ENCODE data around the gene TSTD1. TPM values are rescaled to one million over a fixed set of nuclear protein-coding genes. Genes with fewer than 3 reads are reported as not detected.

TSTD1 gene
- polyA plus RNA-seq, 1 experiment, result 0.26 TPM

GRCh38 chr1:161059293-161059692 is 20.5 kb upstream of the TSTD1 start:
- TF ChIP-seq, protein P1, sequence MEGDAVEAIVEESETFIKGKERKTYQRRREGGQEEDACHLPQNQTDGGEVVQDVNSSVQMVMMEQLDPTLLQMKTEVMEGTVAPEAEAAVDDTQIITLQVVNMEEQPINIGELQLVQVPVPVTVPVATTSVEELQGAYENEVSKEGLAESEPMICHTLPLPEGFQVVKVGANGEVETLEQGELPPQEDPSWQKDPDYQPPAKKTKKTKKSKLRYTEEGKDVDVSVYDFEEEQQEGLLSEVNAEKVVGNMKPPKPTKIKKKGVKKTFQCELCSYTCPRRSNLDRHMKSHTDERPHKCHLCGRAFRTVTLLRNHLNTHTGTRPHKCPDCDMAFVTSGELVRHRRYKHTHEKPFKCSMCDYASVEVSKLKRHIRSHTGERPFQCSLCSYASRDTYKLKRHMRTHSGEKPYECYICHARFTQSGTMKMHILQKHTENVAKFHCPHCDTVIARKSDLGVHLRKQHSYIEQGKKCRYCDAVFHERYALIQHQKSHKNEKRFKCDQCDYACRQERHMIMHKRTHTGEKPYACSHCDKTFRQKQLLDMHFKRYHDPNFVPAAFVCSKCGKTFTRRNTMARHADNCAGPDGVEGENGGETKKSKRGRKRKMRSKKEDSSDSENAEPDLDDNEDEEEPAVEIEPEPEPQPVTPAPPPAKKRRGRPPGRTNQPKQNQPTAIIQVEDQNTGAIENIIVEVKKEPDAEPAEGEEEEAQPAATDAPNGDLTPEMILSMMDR (IDR thresholded peaks at IDR 0.05; ENCODE audit: insufficient read depth, low read depth, low read length), result no peak
- POLR2A ChIA-PET, result no interaction called here
- Histone ChIP-seq H3K27me3 (ENCODE audit: control insufficient read depth, insufficient read depth, low read length) (no peaks in the 10 kb centered on the region), H3K4me3 (ENCODE audit: low read depth, low read length) (no peak overlapping the region), H3K36me3 (ENCODE audit: control insufficient read depth, insufficient read depth, low read length) (no peaks in the 10 kb centered on the region)
- CTCF ChIA-PET, result interaction anchor here (1.6 to 2.1 kb wide), 2 partner anchors 18 to 38 kb away, joined by 6 to 8 read pairs; no protein-coding TSS in a partner anchor
- DNase-seq (ENCODE audit: low read depth), result no peak

DNA sequence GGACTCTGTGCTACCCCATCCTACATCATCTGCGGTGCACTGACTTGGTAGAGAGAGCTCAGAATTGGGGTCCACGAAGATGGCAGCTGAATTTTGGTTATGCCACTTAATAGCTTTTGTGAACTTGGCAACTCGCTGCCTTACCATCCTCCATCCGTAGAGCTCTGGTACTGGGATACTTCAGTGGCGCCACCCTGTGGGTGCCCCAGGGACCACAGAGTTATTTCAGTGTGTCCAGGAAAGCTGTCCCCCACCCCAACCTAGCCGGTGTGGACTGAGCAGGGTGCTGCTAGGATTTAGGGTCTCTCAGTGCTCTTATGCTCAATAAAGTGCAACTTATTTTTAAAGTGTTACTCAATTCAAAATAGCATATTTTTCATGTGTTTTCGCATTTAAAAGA is 16.0 kb upstream of the TSTD1 start:
- ChIA-PET CTCF (interaction anchor here (1.3 to 1.4 kb wide), 2 partner anchors 9 to 12 kb away, joined by 3 to 4 read pairs; partner anchors contain the start of gene USF1), POLR2A (interaction anchor here (0.6 kb wide), 1 partner anchor 142 kb away, joined by 3 read pairs; no protein-coding TSS in a partner anchor)
- Histone ChIP-seq H3K4me3 (ENCODE audit: low read depth, low read length) (no peak overlapping the region), H3K36me3 (ENCODE audit: control insufficient read depth, insufficient read depth, low read length) (no peaks in the 10 kb centered on the region), H3K27me3 (ENCODE audit: control insufficient read depth, insufficient read depth, low read length) (no peaks in the 10 kb centered on the region)
- TF ChIP-seq, protein P1 (IDR thresholded peaks at IDR 0.05; ENCODE audit: insufficient read depth, low read depth, low read length), result no peak
- no peak for DNase-seq (ENCODE audit: low read depth)

GRCh38 chr1:161054232-161054631 is 15.5 kb upstream of the TSTD1 start:
- Histone ChIP-seq H3K27me3 (ENCODE audit: control insufficient read depth, insufficient read depth, low read length) (no peaks in the 10 kb centered on the region), H3K4me3 (ENCODE audit: low read depth, low read length) (no peak overlapping the region), H3K36me3 (ENCODE audit: control insufficient read depth, insufficient read depth, low read length) (no peaks in the 10 kb centered on the region)
- DNase-seq (ENCODE audit: low read depth), result no peak
- POLR2A ChIA-PET, result no interaction called here
- CTCF ChIA-PET, result interaction anchor here (1.3 to 1.4 kb wide), 2 partner anchors 8 to 12 kb away, joined by 3 to 4 read pairs; partner anchors contain the start of gene USF1
- TF ChIP-seq, protein P1 (IDR thresholded peaks at IDR 0.05; ENCODE audit: insufficient read depth, low read depth, low read length), result no peak

- no peak for DNase-seq (ENCODE audit: low read depth)
- no peaks in the 10 kb centered on the region for H3K27me3 ChIP-seq (ENCODE audit: control insufficient read depth, insufficient read depth, low read length)
- TF ChIP-seq, protein P1 (IDR thresholded peaks at IDR 0.05; ENCODE audit: insufficient read depth, low read depth, low read length), result no peak
- no peak overlapping the region for H3K4me3 ChIP-seq (ENCODE audit: low read depth, low read length)
- CTCF ChIA-PET, result no interaction called here
- POLR2A ChIA-PET, result no interaction called here
- H3K36me3 ChIP-seq (ENCODE audit: control insufficient read depth, insufficient read depth, low read length), result no peaks in the 10 kb centered on the region
These were observed 14.1 kb upstream of the TSTD1 start for GRCh38 chr1:161052899-161053298.

- Histone ChIP-seq H3K27me3 (ENCODE audit: control insufficient read depth, insufficient read depth, low read length) (no peaks in the 10 kb centered on the region), H3K36me3 (ENCODE audit: control insufficient read depth, insufficient read depth, low read length) (no peaks in the 10 kb centered on the region), H3K4me3 (ENCODE audit: low read depth, low read length) (no peak overlapping the region)
- ChIA-PET POLR2A (no interaction called here), CTCF (interaction anchor here (0.9 kb wide), 1 partner anchor 19 kb away, joined by 4 read pairs; the partner anchor contains the start of gene ARHGAP30)
- TF ChIP-seq, protein P1 (IDR thresholded peaks at IDR 0.05; ENCODE audit: insufficient read depth, low read depth, low read length), result no peak
- DNase-seq (ENCODE audit: low read depth), result no peak
These were observed 12.5 kb upstream of the TSTD1 start for GRCh38 chr1:161051219-161051618.

All from BJ (cell line).